WTC11 (cell line): ENCODE results near the gene ARG1.

Experiments
- ETV6 ChIP-seq: sonication (generic); formaldehyde crosslinking; IDR thresholded peaks from 2 replicates; pipeline ENCODE4 v1.8.1; 2022; ENCODE audit warnings: mild to moderate bottlenecking, missing genetic modification reagents
- FOXK1 ChIP-seq: sonication (generic); formaldehyde crosslinking; IDR thresholded peaks from 2 replicates; pipeline ENCODE4 v1.8.0; 2022; ENCODE audit warnings: mild to moderate bottlenecking, moderate library complexity, missing genetic modification reagents
- JUN ChIP-seq: sonication (generic); formaldehyde crosslinking; IDR thresholded peaks from 2 replicates; pipeline ENCODE4 v1.8.0; 2023; ENCODE audit warnings: mild to moderate bottlenecking, missing genetic modification reagents
- NFE2L1 ChIP-seq: sonication (generic); formaldehyde crosslinking; IDR thresholded peaks from 2 replicates; pipeline ENCODE4 v1.8.1; 2023; ENCODE audit warnings: missing genetic modification reagents
- NR1H2 ChIP-seq: sonication (generic); formaldehyde crosslinking; IDR thresholded peaks from 2 replicates; pipeline ENCODE4 v1.9.0; 2021; ENCODE audit warnings: mild to moderate bottlenecking, moderate library complexity, missing genetic modification reagents
- NR2C2 ChIP-seq: sonication (generic); formaldehyde crosslinking; IDR thresholded peaks from 2 replicates; pipeline ENCODE4 v1.8.0; 2022; ENCODE audit warnings: mild to moderate bottlenecking, missing genetic modification reagents
- SMAD3 ChIP-seq: sonication (generic); formaldehyde crosslinking; IDR thresholded peaks from 2 replicates; pipeline ENCODE4 v1.8.0; 2022; ENCODE audit warnings: missing genetic modification reagents, mild to moderate bottlenecking, borderline replicate concordance
- SP1 ChIP-seq: sonication (generic); formaldehyde crosslinking; conservative IDR thresholded peaks from 2 replicates; pipeline ENCODE4 v1.8.1; 2022; ENCODE audit warnings: missing genetic modification reagents
- TEAD4 ChIP-seq: sonication (generic); formaldehyde crosslinking; IDR thresholded peaks from 2 replicates; pipeline ENCODE4 v1.8.0; 2022; ENCODE audit warnings: mild to moderate bottlenecking, missing genetic modification reagents
- ZNF396 ChIP-seq: fragments of 250-450 bp; sonication (Bioruptor Pico); IDR thresholded peaks from 2 replicates; pipeline ENCODE4 v1.8.0; 2021; ENCODE audit warnings: mild to moderate bottlenecking, moderate library complexity, borderline replicate concordance
- ZNF423 ChIP-seq: fragments of 250-450 bp; sonication (Bioruptor Pico); IDR thresholded peaks from 2 replicates; pipeline ENCODE4 v2.1.2; 2022; ENCODE audit warnings: mild to moderate bottlenecking, moderate library complexity
- TF ChIP-seq, protein P1 (sequence below): fragments of 200-600 bp; IDR thresholded peaks from 2 replicates; pipeline ENCODE4 v1.8.0; 2022; ENCODE audit warnings: antibody characterized with exemption
- TF ChIP-seq, protein P2 (sequence below): sonication (generic); formaldehyde crosslinking; IDR thresholded peaks from 2 replicates; pipeline ENCODE4 v1.8.0; 2022; ENCODE audit warnings: mild to moderate bottlenecking, missing genetic modification reagents
- TF ChIP-seq, protein P3 (sequence below): sonication (generic); formaldehyde crosslinking; conservative IDR thresholded peaks from 2 replicates; pipeline ENCODE4 v1.8.1; 2022; ENCODE audit warnings: mild to moderate bottlenecking, missing genetic modification reagents

DNA sequence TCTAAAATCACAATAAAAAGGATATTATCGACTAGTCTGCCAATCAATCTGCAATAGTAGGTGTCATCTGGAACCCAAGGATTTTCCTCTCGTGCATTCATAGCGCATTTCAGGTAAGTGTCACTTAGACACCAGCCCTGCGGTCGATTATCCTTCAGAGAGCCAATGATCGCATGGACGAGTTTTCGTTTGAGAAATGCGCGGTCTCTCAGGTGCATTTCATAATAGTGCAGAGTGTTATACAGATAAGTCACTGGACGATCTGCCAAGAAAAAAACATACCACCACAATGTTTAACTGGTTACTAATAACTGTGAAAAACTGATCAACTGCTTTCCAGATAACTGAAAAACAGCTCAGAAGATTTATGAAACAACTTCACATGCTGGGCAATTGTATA, 21.0 kb downstream of the ARG1 start:
- TF ChIP-seq, protein P1, sequence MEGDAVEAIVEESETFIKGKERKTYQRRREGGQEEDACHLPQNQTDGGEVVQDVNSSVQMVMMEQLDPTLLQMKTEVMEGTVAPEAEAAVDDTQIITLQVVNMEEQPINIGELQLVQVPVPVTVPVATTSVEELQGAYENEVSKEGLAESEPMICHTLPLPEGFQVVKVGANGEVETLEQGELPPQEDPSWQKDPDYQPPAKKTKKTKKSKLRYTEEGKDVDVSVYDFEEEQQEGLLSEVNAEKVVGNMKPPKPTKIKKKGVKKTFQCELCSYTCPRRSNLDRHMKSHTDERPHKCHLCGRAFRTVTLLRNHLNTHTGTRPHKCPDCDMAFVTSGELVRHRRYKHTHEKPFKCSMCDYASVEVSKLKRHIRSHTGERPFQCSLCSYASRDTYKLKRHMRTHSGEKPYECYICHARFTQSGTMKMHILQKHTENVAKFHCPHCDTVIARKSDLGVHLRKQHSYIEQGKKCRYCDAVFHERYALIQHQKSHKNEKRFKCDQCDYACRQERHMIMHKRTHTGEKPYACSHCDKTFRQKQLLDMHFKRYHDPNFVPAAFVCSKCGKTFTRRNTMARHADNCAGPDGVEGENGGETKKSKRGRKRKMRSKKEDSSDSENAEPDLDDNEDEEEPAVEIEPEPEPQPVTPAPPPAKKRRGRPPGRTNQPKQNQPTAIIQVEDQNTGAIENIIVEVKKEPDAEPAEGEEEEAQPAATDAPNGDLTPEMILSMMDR: no peak
- TF ChIP-seq, protein P2, sequence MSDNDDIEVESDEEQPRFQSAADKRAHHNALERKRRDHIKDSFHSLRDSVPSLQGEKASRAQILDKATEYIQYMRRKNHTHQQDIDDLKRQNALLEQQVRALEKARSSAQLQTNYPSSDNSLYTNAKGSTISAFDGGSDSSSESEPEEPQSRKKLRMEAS: no peak
- no peak for TF ChIP-seq ZNF396
- TF ChIP-seq NR1H2: no peak
- no peak for TF ChIP-seq TEAD4 (CRISPR knock-in tag)
- no peak for TF ChIP-seq FOXK1
- TF ChIP-seq ETV6: no peak
- TF ChIP-seq NR2C2: no peak
- TF ChIP-seq SP1 (CRISPR knock-in tag): no peak
- no peak for TF ChIP-seq ZNF423
- no peak for TF ChIP-seq NFE2L1 (CRISPR knock-in tag)
- no peak for TF ChIP-seq JUN
- TF ChIP-seq SMAD3 (CRISPR knock-in tag): no peak
- TF ChIP-seq, protein P3, sequence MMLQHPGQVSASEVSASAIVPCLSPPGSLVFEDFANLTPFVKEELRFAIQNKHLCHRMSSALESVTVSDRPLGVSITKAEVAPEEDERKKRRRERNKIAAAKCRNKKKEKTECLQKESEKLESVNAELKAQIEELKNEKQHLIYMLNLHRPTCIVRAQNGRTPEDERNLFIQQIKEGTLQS (CRISPR knock-in tag): no peak
